HL-60 (cell line): ENCODE measurements around the gene OSBPL10.

Experiments used
- CTCF ChIP-seq: IDR thresholded peaks from one replicate; pipeline ENCODE4 v1.5.1; 2011; ENCODE audit warnings: low read length, control low read depth, inconsistent platforms; ENCODE audit not compliant: insufficient read depth
- GABPA ChIP-seq: IDR thresholded peaks from 2 replicates; pipeline ENCODE4 v1.6.1; 2012; ENCODE audit warnings: low read depth
- REST ChIP-seq: IDR thresholded peaks from 2 replicates; pipeline ENCODE4 v1.6.1; 2012; ENCODE audit warnings: low read depth; ENCODE audit not compliant: insufficient replicate concordance

- TF ChIP-seq CTCF, result no peak
- no peak for TF ChIP-seq REST
- no peak for TF ChIP-seq GABPA
These were observed 165.2 kb downstream of the OSBPL10 start for GRCh38 chr3:31815631-31816440.
